K562 (cell line): ENCODE results near the gene BHLHE40. TPM values are rescaled to one million over a fixed set of nuclear protein-coding genes. Genes with fewer than 3 reads are reported as not detected.

Source experiments
- E2F8 ChIP-seq: fragments of 450-650 bp; IDR thresholded peaks from 2 replicates; pipeline ENCODE4 v1.7.1; 2018; ENCODE audit warnings: mild to moderate bottlenecking, low read depth; ENCODE audit not compliant: partially characterized antibody
- GTF2F1 ChIP-seq: IDR thresholded peaks from 2 replicates; pipeline ENCODE4 v1.6.1; 2011; ENCODE audit warnings: low read depth, low read length, improper control_type of control experiment
- HDAC3 ChIP-seq: fragments of 450-650 bp; IDR thresholded peaks from 2 replicates; pipeline ENCODE4 v1.6.1; 2018; ENCODE audit warnings: borderline replicate concordance, mild to moderate bottlenecking, moderate library complexity; ENCODE audit not compliant: partially characterized antibody
- HINFP ChIP-seq: fragments of 450-650 bp; conservative IDR thresholded peaks from 2 replicates; pipeline ENCODE4 v1.6.1; 2016; ENCODE audit warnings: missing genetic modification characterization, low read depth, mild to moderate bottlenecking, control low read depth, missing compliant biosample characterization
- KAT8 ChIP-seq: fragments of 450-650 bp; IDR thresholded peaks from 2 replicates; pipeline ENCODE4 v1.6.1; 2016; ENCODE audit warnings: low read depth, mild to moderate bottlenecking
- MECOM ChIP-seq: fragments of 250-450 bp; sonication (Bioruptor Pico); IDR thresholded peaks from 2 replicates; pipeline ENCODE4 v1.8.0; 2022; ENCODE audit warnings: inconsistent platforms
- MXI1 ChIP-seq: IDR thresholded peaks from 2 replicates; pipeline ENCODE4 v1.6.1; 2011; ENCODE audit warnings: low read depth, mild to moderate bottlenecking, improper control_type of control experiment, low read length
- NRF1 ChIP-seq, 2 experiments: fragments of 450-650 bp; IDR thresholded peaks in 1 of 2; conservative IDR thresholded peaks in 1 of 2; 2 replicates each; pipeline ENCODE4 v1.6.1; 2014; ENCODE audit warnings: mild to moderate bottlenecking in 2 of 2
- TAF15 ChIP-seq: fragments of 200-400 bp; formaldehyde crosslinking; IDR thresholded peaks from 2 replicates; pipeline ENCODE4 v1.6.1; 2017; ENCODE audit warnings: mild to moderate bottlenecking, low read depth, low read length, moderate library complexity
- ZFP91 ChIP-seq: sonication (generic); formaldehyde crosslinking; IDR thresholded peaks from 2 replicates; pipeline ENCODE4 v1.8.0; 2022; ENCODE audit warnings: mild to moderate bottlenecking, missing genetic modification reagents
- ZNF668 ChIP-seq: fragments of 250-450 bp; sonication (Bioruptor Pico); IDR thresholded peaks from 2 replicates; pipeline ENCODE4 v1.8.0; 2022; ENCODE audit warnings: mild to moderate bottlenecking, inconsistent platforms
- polyA plus RNA-seq, 8 experiments: library from polyadenylated mRNA; depleted of rRNA in 4 of 8; stranded (reverse) in 5 of 8; unstranded in 3 of 8; fragments of >200 nt; fragmentation: Nextera tagmentation in 2 of 8; fragmentation: Illumina TruSeq in 1 of 8; extraction: Ambion mirVana in 2 of 8; extraction: Trizol in 1 of 8; gene quantifications; 2 replicates each; pipeline versions ENCODE4 v1.2.1 to v1.2.3, GENCODE V29; 2011 to 2014; ENCODE audit warnings: inconsistent platforms in 1 of 8, missing spikeins in 1 of 8
- total RNA-seq, 7 experiments: library from RNA; depleted of rRNA in 6 of 7; stranded (reverse); fragments of >200 nt in 6 of 7; fragmentation: Illumina TruSeq in 2 of 7; extraction: Trizol in 2 of 7; gene quantifications; 2 replicates each; pipeline versions ENCODE4 v1.2.1 to v1.2.3, GENCODE V29; 2011 to 2021; ENCODE audit warnings: low replicate concordance in 1 of 7
- TF ChIP-seq, protein P1 (sequence below), 3 experiments: fragments of 200-800 bp in 1 of 3; fragments of 250-450 bp in 1 of 3; fragments of 450-650 bp in 1 of 3; sonication (Bioruptor Pico) in 1 of 3; sonication (Bioruptor generic) in 1 of 3; formaldehyde crosslinking in 1 of 3; IDR thresholded peaks; 2 replicates each; pipeline versions ENCODE4 v1.6.1 to v1.8.0; 2016 to 2022; ENCODE audit warnings: mild to moderate bottlenecking in 2 of 3, missing genetic modification characterization in 2 of 3, missing compliant biosample characterization in 1 of 3, moderate library complexity in 1 of 3
- TF ChIP-seq, protein P2 (sequence below), 2 experiments: fragments of 450-650 bp in 1 of 2; sonication (generic) in 1 of 2; formaldehyde crosslinking; conservative IDR thresholded peaks; 2 replicates each; pipeline versions ENCODE4 v1.4.0 to v1.8.1; 2020 to 2022; ENCODE audit warnings: mild to moderate bottlenecking in 1 of 2, missing genetic modification reagents in 1 of 2
- TF ChIP-seq, protein P3 (sequence below): IDR thresholded peaks from 2 replicates; pipeline ENCODE4 v1.6.1; 2014; ENCODE audit warnings: antibody characterized with exemption

The BHLHE40 gene
- total and polyA plus RNA-seq, 9 of the 15 experiments (the other 6 are each of a cell fraction or from before 2014, with no cell fraction given), result 12.0 to 83.9 (median 31.4) TPM

DNA sequence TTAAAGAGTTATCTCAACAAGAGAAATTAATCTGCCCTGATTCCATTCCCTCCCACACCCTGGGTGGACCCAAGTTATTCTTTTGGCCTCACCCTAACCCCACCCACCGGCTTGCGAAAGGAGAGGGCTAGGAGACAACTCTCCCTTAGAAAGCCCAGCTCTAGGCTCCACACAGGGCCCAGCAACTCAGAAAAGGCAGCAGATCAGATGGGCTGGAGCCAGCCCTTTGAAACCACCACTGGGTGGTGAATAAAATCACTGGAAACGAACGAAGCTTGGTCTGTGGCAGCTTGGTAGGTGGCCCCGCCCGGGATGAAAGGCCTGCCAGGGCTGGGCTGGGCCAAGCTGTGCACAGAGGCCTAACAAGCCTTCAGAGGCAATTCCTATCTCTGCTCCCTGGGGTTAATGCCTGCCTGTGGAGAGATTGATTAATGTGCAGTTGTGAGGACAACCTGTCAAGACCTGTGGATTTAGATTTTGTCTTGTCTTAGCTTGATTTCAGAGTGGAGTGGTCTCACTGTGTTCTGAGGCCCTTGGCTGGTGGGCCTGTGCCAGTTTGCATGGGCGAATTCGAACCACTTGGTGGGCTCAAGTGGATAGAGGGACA lies 38.8 kb downstream of the BHLHE40 start (continued):
- TF ChIP-seq, protein P1, sequence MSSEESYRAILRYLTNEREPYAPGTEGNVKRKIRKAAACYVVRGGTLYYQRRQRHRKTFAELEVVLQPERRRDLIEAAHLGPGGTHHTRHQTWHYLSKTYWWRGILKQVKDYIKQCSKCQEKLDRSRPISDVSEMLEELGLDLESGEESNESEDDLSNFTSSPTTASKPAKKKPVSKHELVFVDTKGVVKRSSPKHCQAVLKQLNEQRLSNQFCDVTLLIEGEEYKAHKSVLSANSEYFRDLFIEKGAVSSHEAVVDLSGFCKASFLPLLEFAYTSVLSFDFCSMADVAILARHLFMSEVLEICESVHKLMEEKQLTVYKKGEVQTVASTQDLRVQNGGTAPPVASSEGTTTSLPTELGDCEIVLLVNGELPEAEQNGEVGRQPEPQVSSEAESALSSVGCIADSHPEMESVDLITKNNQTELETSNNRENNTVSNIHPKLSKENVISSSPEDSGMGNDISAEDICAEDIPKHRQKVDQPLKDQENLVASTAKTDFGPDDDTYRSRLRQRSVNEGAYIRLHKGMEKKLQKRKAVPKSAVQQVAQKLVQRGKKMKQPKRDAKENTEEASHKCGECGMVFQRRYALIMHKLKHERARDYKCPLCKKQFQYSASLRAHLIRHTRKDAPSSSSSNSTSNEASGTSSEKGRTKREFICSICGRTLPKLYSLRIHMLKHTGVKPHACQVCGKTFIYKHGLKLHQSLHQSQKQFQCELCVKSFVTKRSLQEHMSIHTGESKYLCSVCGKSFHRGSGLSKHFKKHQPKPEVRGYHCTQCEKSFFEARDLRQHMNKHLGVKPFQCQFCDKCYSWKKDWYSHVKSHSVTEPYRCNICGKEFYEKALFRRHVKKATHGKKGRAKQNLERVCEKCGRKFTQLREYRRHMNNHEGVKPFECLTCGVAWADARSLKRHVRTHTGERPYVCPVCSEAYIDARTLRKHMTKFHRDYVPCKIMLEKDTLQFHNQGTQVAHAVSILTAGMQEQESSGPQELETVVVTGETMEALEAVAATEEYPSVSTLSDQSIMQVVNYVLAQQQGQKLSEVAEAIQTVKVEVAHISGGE (CRISPR knock-in tag; IDR thresholded peaks at IDR 0.05), result 0 out of 6 replicates have a peak, but pooled peaks of 1 of the 3 experiments have one; percentile 27
- TF ChIP-seq TAF15 (no peak), HDAC3 (no peak), HINFP (tag) (peak; percentile 53; the same call in 1 of the 2 replicates), NRF1 (conservative IDR thresholded peaks at IDR 0.05 in 1 of 2, IDR thresholded peaks at IDR 0.05 in 1 of 2) (no peak), ZNF668 (no peak), E2F8 (no peak), MXI1 (no peak), KAT8 (no peak), MECOM (CRISPR knock-in tag) (peak; percentile 76), ZFP91 (no peak), GTF2F1 (no peak)
- TF ChIP-seq, protein P2, sequence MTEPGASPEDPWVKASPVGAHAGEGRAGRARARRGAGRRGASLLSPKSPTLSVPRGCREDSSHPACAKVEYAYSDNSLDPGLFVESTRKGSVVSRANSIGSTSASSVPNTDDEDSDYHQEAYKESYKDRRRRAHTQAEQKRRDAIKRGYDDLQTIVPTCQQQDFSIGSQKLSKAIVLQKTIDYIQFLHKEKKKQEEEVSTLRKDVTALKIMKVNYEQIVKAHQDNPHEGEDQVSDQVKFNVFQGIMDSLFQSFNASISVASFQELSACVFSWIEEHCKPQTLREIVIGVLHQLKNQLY (CRISPR knock-in tag; conservative IDR thresholded peaks at IDR 0.05), result no peak
- TF ChIP-seq, protein P3, sequence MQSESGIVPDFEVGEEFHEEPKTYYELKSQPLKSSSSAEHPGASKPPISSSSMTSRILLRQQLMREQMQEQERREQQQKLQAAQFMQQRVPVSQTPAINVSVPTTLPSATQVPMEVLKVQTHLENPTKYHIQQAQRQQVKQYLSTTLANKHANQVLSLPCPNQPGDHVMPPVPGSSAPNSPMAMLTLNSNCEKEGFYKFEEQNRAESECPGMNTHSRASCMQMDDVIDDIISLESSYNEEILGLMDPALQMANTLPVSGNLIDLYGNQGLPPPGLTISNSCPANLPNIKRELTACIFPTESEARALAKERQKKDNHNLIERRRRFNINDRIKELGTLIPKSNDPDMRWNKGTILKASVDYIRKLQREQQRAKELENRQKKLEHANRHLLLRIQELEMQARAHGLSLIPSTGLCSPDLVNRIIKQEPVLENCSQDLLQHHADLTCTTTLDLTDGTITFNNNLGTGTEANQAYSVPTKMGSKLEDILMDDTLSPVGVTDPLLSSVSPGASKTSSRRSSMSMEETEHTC, result no peak
